GM23338 (cell line): ENCODE measurements around the gene SEMA4A. TPM values are rescaled to one million over a fixed set of nuclear protein-coding genes. Genes with fewer than 3 reads are reported as not detected.

Experiments used
- ATAC-seq: fragments of 200-7000 bp; cut with Tn5 transposase; 3 replicates; pipeline ENCODE4 v1.9.1; 2020
- DNase-seq: peaks from one replicate; pipeline ENCODE4 v3.0.0-alpha.2; 2015; ENCODE audit warnings: low spot score
- H2AFZ ChIP-seq: fragments of 200-600 bp; sonication (generic); 2 replicates; pipeline ENCODE4 v1.8.0; 2016; ENCODE audit warnings: antibody characterized with exemption, mild to moderate bottlenecking, moderate library complexity
- H3F3A ChIP-seq: fragments of 200-600 bp; sonication (generic); replicated peaks from 2 replicates; pipeline ENCODE4 v1.8.0; 2017; ENCODE audit warnings: antibody characterized with exemption, mixed run types, low read depth
- H3K27ac ChIP-seq: fragments of 200-600 bp; sonication (generic); 2 replicates; pipeline ENCODE4 v1.6.1; 2016; ENCODE audit warnings: low read depth
- H3K27me3 ChIP-seq: fragments of 200-600 bp; sonication (generic); 2 replicates; pipeline ENCODE4 v1.8.0; 2016; ENCODE audit warnings: mild to moderate bottlenecking, mixed run types, moderate library complexity; ENCODE audit not compliant: insufficient read depth
- H3K36me3 ChIP-seq: fragments of 200-600 bp; sonication (generic); 2 replicates; pipeline ENCODE4 v1.8.0; 2016; ENCODE audit warnings: mild to moderate bottlenecking; ENCODE audit not compliant: insufficient read depth
- H3K4me1 ChIP-seq: fragments of 200-600 bp; sonication (generic); 2 replicates; pipeline ENCODE4 v1.8.0; 2016; ENCODE audit warnings: mild to moderate bottlenecking, moderate library complexity; ENCODE audit not compliant: insufficient read depth
- H3K4me2 ChIP-seq: fragments of 200-600 bp; sonication (generic); 2 replicates; pipeline ENCODE4 v1.7.1; 2017; ENCODE audit warnings: mixed run types
- H3K4me3 ChIP-seq: fragments of 200-600 bp; sonication (generic); 2 replicates; pipeline ENCODE4 v1.6.1; 2016; ENCODE audit warnings: mixed run types
- H3K79me2 ChIP-seq: fragments of 200-600 bp; sonication (generic); replicated peaks from 2 replicates; pipeline ENCODE4 v1.8.0; 2017; ENCODE audit warnings: mild to moderate bottlenecking; ENCODE audit not compliant: insufficient read depth
- H3K9me2 ChIP-seq: fragments of 200-600 bp; sonication (generic); 2 replicates; pipeline ENCODE4 v1.8.0; 2017; ENCODE audit not compliant: insufficient read depth
- H4K20me1 ChIP-seq: fragments of 200-600 bp; sonication (generic); replicated peaks from 2 replicates; pipeline ENCODE4 v1.8.0; 2017; ENCODE audit warnings: mild to moderate bottlenecking; ENCODE audit not compliant: insufficient read depth
- H3K27ac Mint-ChIP-seq: 2 replicates; pipeline ENCODE4 v1.8.0; 2020; ENCODE audit warnings: inconsistent platforms, mild to moderate bottlenecking, moderate library complexity, mixed read lengths
- H3K27me3 Mint-ChIP-seq: 3 replicates; pipeline ENCODE4 v1.8.0; 2022; ENCODE audit warnings: low read depth, mild to moderate bottlenecking, moderate library complexity, mixed read lengths, inconsistent platforms; ENCODE audit not compliant: insufficient read depth, poor library complexity
- H3K36me3 Mint-ChIP-seq: 3 replicates; pipeline ENCODE4 v1.8.0; 2021; ENCODE audit warnings: low read depth, mild to moderate bottlenecking, inconsistent platforms, moderate library complexity, mixed read lengths
- H3K4me1 Mint-ChIP-seq: 3 replicates; pipeline ENCODE4 v1.8.0; 2020; ENCODE audit warnings: mild to moderate bottlenecking, inconsistent platforms, mixed read lengths
- H3K4me3 Mint-ChIP-seq: 3 replicates; pipeline ENCODE4 v1.8.0; 2021; ENCODE audit warnings: moderate library complexity, mild to moderate bottlenecking, inconsistent platforms, mixed read lengths
- H3K9me3 Mint-ChIP-seq: 3 replicates; pipeline ENCODE4 v1.8.0; 2020; ENCODE audit warnings: moderate library complexity, mild to moderate bottlenecking, inconsistent platforms, mixed read lengths
- CREB1 ChIP-seq: fragments of 250-450 bp; sonication (Bioruptor Pico); IDR thresholded peaks from 2 replicates; pipeline ENCODE4 v1.5.0; 2020; ENCODE audit warnings: low read depth, mild to moderate bottlenecking, moderate library complexity
- CTCF ChIP-seq, 2 experiments: fragments of 200-600 bp in 1 of 2; sonication (generic) in 1 of 2; conservative IDR thresholded peaks; 2 replicates each; pipeline versions ENCODE4 v1.5.1 to v1.6.1; 2016 to 2017; ENCODE audit warnings: antibody characterized with exemption in 2 of 2, low read depth in 2 of 2, mild to moderate bottlenecking in 2 of 2, moderate library complexity in 1 of 2
- ETS1 ChIP-seq: IDR thresholded peaks from 2 replicates; pipeline ENCODE4 v1.6.1; 2016; ENCODE audit warnings: antibody characterized with exemption
- EZH2 ChIP-seq: fragments of 200-600 bp; sonication (generic); IDR thresholded peaks from one replicate; pipeline ENCODE4 v1.8.0; 2017; ENCODE audit warnings: antibody characterized with exemption, mild to moderate bottlenecking, low read depth; ENCODE audit not compliant: unreplicated experiment
- EZH2phosphoT487 ChIP-seq: fragments of 200-600 bp; sonication (generic); IDR thresholded peaks from one replicate; pipeline ENCODE4 v1.8.1; 2018; ENCODE audit warnings: antibody characterized with exemption; ENCODE audit not compliant: unreplicated experiment
- JUNB ChIP-seq: IDR thresholded peaks from one replicate; pipeline ENCODE4 v1.6.1; 2016; ENCODE audit warnings: antibody characterized with exemption; ENCODE audit not compliant: unreplicated experiment
- NANOG ChIP-seq: IDR thresholded peaks from 2 replicates; pipeline ENCODE4 v1.6.1; 2016; ENCODE audit warnings: antibody characterized with exemption, borderline replicate concordance
- POLR2AphosphoS5 ChIP-seq: IDR thresholded peaks from 2 replicates; pipeline ENCODE4 v1.6.1; 2016; ENCODE audit warnings: antibody characterized with exemption, low read depth
- REST ChIP-seq: IDR thresholded peaks from one replicate; pipeline ENCODE4 v1.6.1; 2018; ENCODE audit warnings: antibody characterized with exemption; ENCODE audit not compliant: unreplicated experiment
- STAT1 ChIP-seq: IDR thresholded peaks from one replicate; pipeline ENCODE4 v1.6.1; 2016; ENCODE audit warnings: antibody characterized with exemption; ENCODE audit not compliant: unreplicated experiment
- ZNF114 ChIP-seq: fragments of 250-450 bp; sonication (Bioruptor Pico); IDR thresholded peaks from 2 replicates; pipeline ENCODE4 v1.5.0; 2020; ENCODE audit warnings: mild to moderate bottlenecking, moderate library complexity
- ZNF331 ChIP-seq: fragments of 250-450 bp; sonication (Bioruptor Pico); IDR thresholded peaks from 2 replicates; pipeline ENCODE4 v1.5.0; 2020; ENCODE audit warnings: low read depth, mild to moderate bottlenecking, moderate library complexity
- ZNF462 ChIP-seq: fragments of 250-450 bp; sonication (Bioruptor Pico); IDR thresholded peaks from 2 replicates; pipeline ENCODE4 v1.5.0; 2020; ENCODE audit warnings: mild to moderate bottlenecking, moderate library complexity
- polyA plus RNA-seq: library from polyadenylated mRNA; unstranded; fragments of >200 nt; fragmentation: Nextera tagmentation; extraction: Ambion mirVana; gene quantifications from 2 replicates; pipeline ENCODE4 v1.2.1, GENCODE V29; 2016
- total RNA-seq: library from RNA; depleted of rRNA; stranded (reverse); fragments of >200 nt; shearing (Covaris generic); gene quantifications from 2 replicates; pipeline ENCODE4 v1.2.3, GENCODE V29; 2014

Gene SEMA4A
- total and polyA plus RNA-seq, 2 experiments from 2014 or later: 5.5 to 20.2 TPM

GRCh38 chr1:156193488-156194299, 40.3 kb downstream of the SEMA4A start, which contains the start of gene SLC25A44:
SLC25A44 (plus strand) TSS chr1:156194104; CDS start chr1:156199848, 5,744 bp downstream.
- peaks cover 5% of the 10 kb centered on the region for H3K36me3 ChIP-seq
- ATAC-seq (peak; percentile 96), DNase-seq (peak; percentile 100)
- TF ChIP-seq JUNB (no peak), REST (no peak), ETS1 (peak; percentile 69), STAT1 (no peak), EZH2 (no peak), CREB1 (peak; percentile 64), EZH2phosphoT487 (no peak), CTCF (conservative IDR thresholded peaks at IDR 0.05; ENCODE audit: low read depth in 2 of 2) (peak in 1 of 2 experiments; percentile 41; a peak in 2 of 4 replicates), ZNF462 (CRISPR knock-in tag) (no peak), NANOG (no peak), ZNF114 (CRISPR knock-in tag) (no peak), ZNF331 (no peak), POLR2AphosphoS5 (peak; percentile 81)
- no peaks in the 10 kb centered on the region for H3K9me2 ChIP-seq
- H3K4me1 ChIP-seq: peaks cover 13% of the 10 kb centered on the region
- H3K27ac Mint-ChIP-seq: peak within 1 kb of the TSS; percentile 98
- H3K36me3 Mint-ChIP-seq: peaks cover 14% of the 10 kb centered on the region; the same call in 2 of the 3 replicates
- H4K20me1 ChIP-seq: peaks cover 7% of the 10 kb centered on the region
- H3K4me2 ChIP-seq: peak within 1 kb of the TSS; percentile 99
- no peaks in the 10 kb centered on the region for H3K27me3 ChIP-seq
- H3K4me3 Mint-ChIP-seq: peak within 1 kb of the TSS; percentile 99
- peaks cover 14% of the 10 kb centered on the region for H3K27me3 Mint-ChIP-seq
- peaks cover 31% of the 10 kb centered on the region for H3K4me1 Mint-ChIP-seq
- peaks cover 46% of the 10 kb centered on the region for H3K79me2 ChIP-seq
- peak within 1 kb of the TSS; percentile 81 for H3K4me3 ChIP-seq
- H3K27ac ChIP-seq: peak within 1 kb of the TSS; percentile 78
- peaks cover 14% of the 10 kb centered on the region for H3K9me3 Mint-ChIP-seq
- H2AFZ ChIP-seq: no peak within 1 kb of the TSS
- 0 out of 2 replicates have a peak, but pooled peaks cover 15% of the 10 kb centered on the region for H3F3A ChIP-seq
